GM13977 (cell line): Measurements from ENCODE around the gene YWHAQ.

Source experiments
- DNase-seq: peaks from one replicate; pipeline ENCODE4 v3.0.0; 2012; ENCODE audit warnings: low spot score
- in situ Hi-C: fragments of 300-500 bp; cut with MboI; formaldehyde crosslinking; loops from one replicate; pipeline ENCODE4 v1.12.0; 2022; ENCODE audit warnings: low sequenced_read_pairs, low pct_unique_long_range_greater_than_20kb, mixed read lengths, inconsistent platforms; ENCODE audit not compliant: unreplicated experiment
- TF ChIP-seq, protein P1 (sequence below): IDR thresholded peaks from 2 replicates; pipeline ENCODE4 v1.5.1; 2012; ENCODE audit warnings: mild to moderate bottlenecking, control low read depth; ENCODE audit not compliant: insufficient read depth; ENCODE audit errors: extremely low read depth, missing control alignments

Gene YWHAQ

DNA sequence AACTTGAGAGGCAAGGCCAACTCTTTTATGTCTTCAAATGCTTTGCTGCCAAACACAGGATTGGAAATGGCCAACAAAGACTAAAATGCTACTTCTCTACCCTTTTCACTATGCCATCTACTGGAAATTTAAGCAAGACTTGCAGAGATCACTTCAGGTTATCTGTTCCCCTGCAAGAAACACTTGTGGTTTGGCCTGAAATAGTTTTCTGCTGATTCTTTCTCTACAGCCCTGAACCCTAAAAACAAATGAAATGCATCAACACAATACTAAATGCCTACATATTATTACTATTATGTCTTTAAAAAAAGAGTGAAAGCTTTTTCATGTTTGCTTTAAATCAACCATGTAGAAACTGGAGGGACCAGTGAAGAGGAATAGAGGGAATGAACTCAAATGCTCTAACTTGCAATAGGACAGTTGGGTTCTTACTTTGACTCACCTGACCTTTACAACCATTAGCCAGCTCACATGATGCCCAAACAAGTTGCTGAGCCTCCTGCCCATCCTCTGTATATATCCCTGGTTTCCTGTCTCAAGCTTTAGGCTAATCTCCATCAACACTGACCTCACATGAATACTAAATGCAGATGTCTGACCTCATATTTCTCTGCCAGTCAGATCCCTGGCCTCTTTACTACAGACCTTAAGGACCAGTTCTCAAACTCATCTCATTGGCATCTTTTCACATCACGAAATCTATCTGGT, 57.6 kb downstream of the YWHAQ start:
- no peak for DNase-seq

GRCh38 chr2:9570182-9571060, 60.4 kb downstream of the YWHAQ start:
- in situ Hi-C loops = no loop called here
- TF ChIP-seq, protein P1, sequence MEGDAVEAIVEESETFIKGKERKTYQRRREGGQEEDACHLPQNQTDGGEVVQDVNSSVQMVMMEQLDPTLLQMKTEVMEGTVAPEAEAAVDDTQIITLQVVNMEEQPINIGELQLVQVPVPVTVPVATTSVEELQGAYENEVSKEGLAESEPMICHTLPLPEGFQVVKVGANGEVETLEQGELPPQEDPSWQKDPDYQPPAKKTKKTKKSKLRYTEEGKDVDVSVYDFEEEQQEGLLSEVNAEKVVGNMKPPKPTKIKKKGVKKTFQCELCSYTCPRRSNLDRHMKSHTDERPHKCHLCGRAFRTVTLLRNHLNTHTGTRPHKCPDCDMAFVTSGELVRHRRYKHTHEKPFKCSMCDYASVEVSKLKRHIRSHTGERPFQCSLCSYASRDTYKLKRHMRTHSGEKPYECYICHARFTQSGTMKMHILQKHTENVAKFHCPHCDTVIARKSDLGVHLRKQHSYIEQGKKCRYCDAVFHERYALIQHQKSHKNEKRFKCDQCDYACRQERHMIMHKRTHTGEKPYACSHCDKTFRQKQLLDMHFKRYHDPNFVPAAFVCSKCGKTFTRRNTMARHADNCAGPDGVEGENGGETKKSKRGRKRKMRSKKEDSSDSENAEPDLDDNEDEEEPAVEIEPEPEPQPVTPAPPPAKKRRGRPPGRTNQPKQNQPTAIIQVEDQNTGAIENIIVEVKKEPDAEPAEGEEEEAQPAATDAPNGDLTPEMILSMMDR = no peak
- DNase-seq = no peak

More for the DNA sequence above, 57.6 kb downstream of the YWHAQ start:
- in situ Hi-C loops = no loop called here
- TF ChIP-seq, protein P1 = no peak

- no peak for DNase-seq
- in situ Hi-C loops = no loop called here
- TF ChIP-seq, protein P1 = no peak
Observed at GRCh38 chr2:9565436-9566153, 65.2 kb downstream of the YWHAQ start.

DNA sequence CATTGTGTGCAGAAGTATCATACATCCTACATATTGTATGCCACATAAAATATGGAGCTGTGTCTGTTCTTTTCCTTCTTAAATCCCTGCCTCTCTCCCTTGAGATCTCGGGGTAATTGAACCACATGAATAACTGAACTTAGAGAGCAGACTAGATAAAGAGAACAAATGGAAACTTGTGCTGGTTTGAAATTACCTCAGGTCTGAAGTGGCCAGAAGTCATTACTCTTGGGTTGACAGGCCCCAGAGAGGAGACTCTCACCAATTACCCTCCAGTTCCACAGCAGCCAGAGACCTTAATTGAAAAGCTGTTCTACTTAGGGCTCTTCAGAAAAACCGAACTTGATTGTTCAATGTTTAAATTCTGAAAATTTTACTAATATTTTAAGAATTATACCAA, 70.2 kb downstream of the YWHAQ start:
- in situ Hi-C loops = no loop called here
- no peak for DNase-seq
- TF ChIP-seq, protein P1 = no peak

DNA sequence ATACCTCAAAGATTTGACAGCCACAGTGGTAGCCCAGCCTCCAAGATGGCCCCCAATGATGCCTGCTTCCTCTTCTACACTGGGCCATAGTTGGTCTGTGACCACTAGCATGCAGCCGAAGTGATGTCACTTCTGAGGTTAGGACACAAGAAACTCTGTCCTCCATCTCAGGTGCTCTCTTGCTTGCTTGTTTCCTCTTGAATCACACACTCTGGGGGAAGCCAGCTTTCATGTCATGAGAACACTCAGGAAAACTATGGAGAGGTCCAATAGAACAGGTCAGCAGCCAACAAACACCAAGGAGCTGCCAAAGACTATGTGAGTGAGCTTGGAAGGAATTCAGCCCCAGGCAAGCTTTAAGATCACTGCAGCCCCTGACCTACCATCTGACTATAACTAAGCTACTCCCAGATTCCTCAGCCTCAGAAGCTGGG, 71.8 kb downstream of the YWHAQ start:
- TF ChIP-seq, protein P1 = no peak
- DNase-seq = no peak
- in situ Hi-C loops = no loop called here

- TF ChIP-seq, protein P1 = no peak
- no peak for DNase-seq
- in situ Hi-C loops = no loop called here
Observed at GRCh38 chr2:9556121-9556743, 74.6 kb downstream of the YWHAQ start.
